T-helper 17 cell (primary cell): Measurements from ENCODE around the gene MCOLN3. TPM values are rescaled to one million over a fixed set of nuclear protein-coding genes. Genes with fewer than 3 reads are reported as not detected.

Experiments
- ATAC-seq: fragments of 150-1000 bp; cut with Tn5 transposase; 2 replicates; pipeline ENCODE4 v1.10.0; 2021; ENCODE audit warnings: mild to moderate bottlenecking, moderate library complexity
- DNase-seq, 3 donors: peaks; one replicate each; pipeline versions ENCODE4 v3.0.0 to v3.0.0-alpha.2; 2020 to 2021
- H3K9me3 ChIP-seq: one replicate; pipeline ENCODE4 v1.7.0; 2013; ENCODE audit warnings: low read length, mild to moderate bottlenecking; ENCODE audit not compliant: control insufficient read depth, poor library complexity, severe bottlenecking
- H3K27ac Mint-ChIP-seq: one replicate; pipeline ENCODE4 v1.8.0; 2022; ENCODE audit warnings: mild to moderate bottlenecking, moderate library complexity, mixed read lengths
- H3K27me3 Mint-ChIP-seq: one replicate; pipeline ENCODE4 v1.8.0; 2022; ENCODE audit warnings: mixed read lengths
- H3K36me3 Mint-ChIP-seq: one replicate; pipeline ENCODE4 v1.8.0; 2022; ENCODE audit warnings: low read depth, mixed read lengths
- H3K4me1 Mint-ChIP-seq: one replicate; pipeline ENCODE4 v1.8.0; 2022; ENCODE audit warnings: mild to moderate bottlenecking, mixed read lengths
- H3K4me3 Mint-ChIP-seq: one replicate; pipeline ENCODE4 v1.8.0; 2022; ENCODE audit warnings: mild to moderate bottlenecking, moderate library complexity, mixed read lengths
- total RNA-seq, 4 donors: library from RNA in 2 of 4; stranded (reverse) in 2 of 4; gene quantifications; one replicate each; pipeline ENCODE4 v1.2.3 and lab custom pipeline; 2022 to 2026

Gene MCOLN3, protein sequence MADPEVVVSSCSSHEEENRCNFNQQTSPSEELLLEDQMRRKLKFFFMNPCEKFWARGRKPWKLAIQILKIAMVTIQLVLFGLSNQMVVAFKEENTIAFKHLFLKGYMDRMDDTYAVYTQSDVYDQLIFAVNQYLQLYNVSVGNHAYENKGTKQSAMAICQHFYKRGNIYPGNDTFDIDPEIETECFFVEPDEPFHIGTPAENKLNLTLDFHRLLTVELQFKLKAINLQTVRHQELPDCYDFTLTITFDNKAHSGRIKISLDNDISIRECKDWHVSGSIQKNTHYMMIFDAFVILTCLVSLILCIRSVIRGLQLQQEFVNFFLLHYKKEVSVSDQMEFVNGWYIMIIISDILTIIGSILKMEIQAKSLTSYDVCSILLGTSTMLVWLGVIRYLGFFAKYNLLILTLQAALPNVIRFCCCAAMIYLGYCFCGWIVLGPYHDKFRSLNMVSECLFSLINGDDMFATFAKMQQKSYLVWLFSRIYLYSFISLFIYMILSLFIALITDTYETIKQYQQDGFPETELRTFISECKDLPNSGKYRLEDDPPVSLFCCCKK
- total RNA-seq (1 to 10 TPM; 3.2 to 5.1 TPM), total RNA-seq (lab: John Stamatoyannopoulos, UW) (2.7 to 3.5 reads per million in 2 donors)

DNA sequence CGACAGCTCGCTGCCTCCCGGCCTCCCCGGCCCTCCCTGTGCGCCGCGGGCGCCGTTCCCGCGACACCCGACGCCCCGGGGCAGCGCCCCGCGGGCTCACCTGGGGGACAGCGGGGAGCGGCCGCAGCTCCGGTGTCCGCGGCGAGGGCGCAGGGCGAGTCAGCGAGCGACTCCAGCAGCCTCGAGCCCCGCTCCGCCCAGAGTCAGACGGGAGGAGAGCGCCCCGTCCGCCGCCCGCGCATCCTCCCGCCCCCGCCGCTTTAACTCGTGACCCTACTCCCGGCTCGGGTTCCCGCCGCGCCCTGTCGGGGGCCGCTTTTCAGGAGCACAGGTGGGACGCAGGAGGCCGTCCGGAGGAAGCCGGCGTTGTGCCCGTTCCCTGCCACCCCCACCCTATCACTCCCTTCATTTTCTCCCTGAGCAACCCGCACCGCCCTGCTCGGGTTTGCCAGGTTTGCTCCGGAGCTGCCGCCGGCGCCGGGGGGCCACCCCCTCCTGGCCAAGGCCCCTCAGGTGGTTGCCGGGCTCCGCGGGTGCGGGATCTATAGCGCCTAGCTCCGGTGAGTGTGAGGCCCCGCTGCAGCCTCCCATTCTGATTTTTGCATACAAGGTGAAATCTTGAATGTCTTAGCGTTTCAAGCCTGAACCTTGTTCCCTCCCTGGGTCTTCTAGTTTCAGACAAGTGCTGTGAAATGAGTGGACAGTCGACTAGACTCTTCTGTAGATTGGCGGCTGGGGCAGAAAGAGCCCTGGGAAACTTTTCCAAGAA, at the start of gene MCOLN3:
Gene MCOLN3 (minus strand): TSS at position 205 of the 769 bp plus-strand sequence. CDS start 3,140 bp downstream, outside the sequence.
- ATAC-seq (peak; percentile 67), DNase-seq (peak; percentile 10 to 16 (median 15))
- no peaks in the 10 kb centered on the region for H3K36me3 Mint-ChIP-seq
- H3K4me3 Mint-ChIP-seq: peak within 1 kb of the TSS; percentile 82
- H3K4me1 Mint-ChIP-seq: peaks cover 14% of the 10 kb centered on the region
- H3K27me3 Mint-ChIP-seq: peaks cover 37% of the 10 kb centered on the region
- H3K9me3 ChIP-seq: no peaks in the 10 kb centered on the region
- peak within 1 kb of the TSS; percentile 76 for H3K27ac Mint-ChIP-seq

DNA sequence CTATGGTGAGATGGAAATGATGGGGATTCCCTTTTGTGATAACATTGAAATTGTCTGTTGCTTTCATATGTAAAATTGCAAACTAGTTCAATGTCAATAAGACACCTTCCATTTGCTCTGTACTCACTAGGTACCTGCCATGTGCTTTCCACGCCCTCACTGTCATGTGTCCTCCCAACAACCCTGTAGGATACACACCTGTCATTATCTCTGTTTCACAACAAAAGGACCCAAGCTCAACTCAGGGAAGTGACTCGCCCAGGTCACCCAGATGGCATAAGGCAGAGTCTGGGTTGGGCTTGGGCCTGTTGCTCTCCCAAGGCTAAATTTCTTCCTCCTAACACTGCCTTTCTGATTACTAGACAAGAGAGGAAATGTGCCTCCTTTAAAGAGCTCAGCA, 45.3 kb upstream of the MCOLN3 start:
- H3K36me3 Mint-ChIP-seq: peaks cover 8% of the 10 kb centered on the region
- H3K4me3 Mint-ChIP-seq: no peak overlapping the region
- H3K4me1 Mint-ChIP-seq: peaks cover 8% of the 10 kb centered on the region
- DNase-seq (no peak), ATAC-seq (no peak)
- peaks cover 50% of the 10 kb centered on the region for H3K27me3 Mint-ChIP-seq
- H3K9me3 ChIP-seq: no peaks in the 10 kb centered on the region
- H3K27ac Mint-ChIP-seq: no peak overlapping the region

DNA sequence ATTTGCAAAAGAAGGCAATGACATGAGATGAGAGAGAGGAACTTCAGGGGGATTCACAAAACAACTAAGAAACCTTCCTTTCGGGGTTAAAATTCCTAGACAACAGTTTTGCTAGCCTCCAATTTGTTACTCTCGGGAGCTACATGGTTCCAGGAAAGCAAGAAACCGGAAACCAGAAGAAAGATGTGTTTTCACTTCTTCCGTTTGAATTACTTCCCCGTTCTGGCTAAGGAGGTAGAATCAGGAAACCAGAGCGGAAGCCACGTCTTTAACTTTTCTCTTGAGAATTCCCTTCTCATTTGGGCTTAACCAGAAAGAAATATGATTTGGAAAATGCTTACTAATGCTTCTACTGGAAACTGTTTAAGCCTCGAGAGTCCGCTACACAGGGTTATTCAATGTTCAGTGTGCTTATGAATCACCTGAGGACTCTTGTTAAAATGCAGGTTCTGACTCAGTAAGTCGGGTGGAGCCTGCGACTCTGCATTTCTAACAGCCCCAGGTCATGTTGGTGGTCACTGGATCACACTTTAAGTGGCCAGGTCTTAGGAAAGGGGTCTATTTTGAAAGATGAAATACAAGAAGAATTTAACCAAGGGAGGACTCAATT, 43.5 kb upstream of the MCOLN3 start:
- H3K4me1 Mint-ChIP-seq: peaks cover 8% of the 10 kb centered on the region
- H3K27me3 Mint-ChIP-seq: peaks cover 48% of the 10 kb centered on the region
- no peaks in the 10 kb centered on the region for H3K9me3 ChIP-seq
- peaks cover 6% of the 10 kb centered on the region for H3K36me3 Mint-ChIP-seq
- ATAC-seq: no peak
- no peak overlapping the region for H3K27ac Mint-ChIP-seq
- peak overlapping the region; percentile 36 for H3K4me3 Mint-ChIP-seq
- no peak for DNase-seq

DNA sequence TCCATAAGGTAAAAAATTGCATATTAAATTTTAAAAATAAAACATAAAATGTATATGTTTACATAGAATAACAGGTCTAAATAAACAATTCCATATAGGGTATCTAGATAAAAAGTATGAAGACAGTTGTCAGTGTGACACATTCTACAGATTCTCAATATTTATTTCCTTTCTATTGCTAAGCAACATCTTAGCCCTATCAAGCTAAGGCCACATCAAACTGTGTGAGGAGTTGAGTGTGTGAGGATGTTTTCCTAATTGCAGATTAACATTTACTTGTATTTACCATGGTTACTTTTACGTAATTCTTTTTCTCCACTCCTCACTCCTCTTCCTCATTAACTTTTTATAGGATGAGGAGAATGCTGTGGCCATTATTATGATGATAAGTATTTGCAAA, 41.9 kb upstream of the MCOLN3 start:
- H3K9me3 ChIP-seq: no peaks in the 10 kb centered on the region
- no peak overlapping the region for H3K4me3 Mint-ChIP-seq
- ATAC-seq (peak; percentile 86), DNase-seq (no peak)
- peaks cover 35% of the 10 kb centered on the region for H3K27me3 Mint-ChIP-seq
- H3K27ac Mint-ChIP-seq: no peak overlapping the region
- peaks cover 8% of the 10 kb centered on the region for H3K4me1 Mint-ChIP-seq
- H3K36me3 Mint-ChIP-seq: peaks cover 6% of the 10 kb centered on the region

DNA sequence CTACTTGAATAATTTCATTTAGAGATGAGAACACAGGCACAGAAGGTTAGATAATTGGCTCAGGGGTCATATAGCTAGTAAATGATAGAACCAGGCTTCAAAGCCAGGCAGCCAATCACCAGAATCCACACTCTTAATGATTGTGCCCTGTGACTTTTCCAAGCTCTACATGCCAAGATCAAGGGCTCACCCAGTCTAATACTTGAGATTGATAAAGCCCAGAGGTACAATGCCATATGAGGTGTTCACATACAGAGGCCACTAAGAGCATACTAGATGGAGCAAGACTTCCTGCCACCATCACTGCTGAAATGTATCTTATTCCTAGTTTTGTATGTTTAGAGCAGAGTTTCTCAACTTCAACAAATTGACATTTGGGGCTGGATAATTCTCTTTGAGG, 40.9 kb upstream of the MCOLN3 start:
- H3K27ac Mint-ChIP-seq: no peak overlapping the region
- H3K36me3 Mint-ChIP-seq: peaks cover 6% of the 10 kb centered on the region
- no peak overlapping the region for H3K4me3 Mint-ChIP-seq
- DNase-seq: no peak
- peaks cover 10% of the 10 kb centered on the region for H3K4me1 Mint-ChIP-seq
- H3K27me3 Mint-ChIP-seq: peaks cover 42% of the 10 kb centered on the region
- no peak for ATAC-seq
- H3K9me3 ChIP-seq: no peaks in the 10 kb centered on the region

DNA sequence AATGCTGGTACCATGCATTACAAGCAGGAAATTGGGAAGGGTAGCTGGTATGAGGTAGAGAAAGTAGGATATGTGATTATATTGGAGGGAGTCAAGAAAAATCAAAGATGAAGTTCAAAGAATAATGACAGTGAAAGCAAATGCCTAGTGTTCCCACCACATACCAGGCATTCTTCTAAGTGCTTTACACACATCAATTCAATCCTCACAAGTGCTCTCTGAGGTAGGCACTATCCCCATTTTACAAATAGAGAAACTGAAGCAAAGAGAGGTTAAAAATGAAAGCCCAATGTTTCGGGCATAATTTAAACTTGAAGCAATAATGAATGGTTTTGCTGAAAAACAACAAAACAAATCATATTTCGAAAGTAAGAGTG, 40.1 kb upstream of the MCOLN3 start:
- H3K27ac Mint-ChIP-seq: no peak overlapping the region
- DNase-seq: no peak
- ATAC-seq: no peak
- H3K27me3 Mint-ChIP-seq: peaks cover 35% of the 10 kb centered on the region
- H3K4me1 Mint-ChIP-seq: peaks cover 10% of the 10 kb centered on the region
- no peak overlapping the region for H3K4me3 Mint-ChIP-seq
- H3K9me3 ChIP-seq: no peaks in the 10 kb centered on the region
- H3K36me3 Mint-ChIP-seq: peaks cover 3% of the 10 kb centered on the region

DNA sequence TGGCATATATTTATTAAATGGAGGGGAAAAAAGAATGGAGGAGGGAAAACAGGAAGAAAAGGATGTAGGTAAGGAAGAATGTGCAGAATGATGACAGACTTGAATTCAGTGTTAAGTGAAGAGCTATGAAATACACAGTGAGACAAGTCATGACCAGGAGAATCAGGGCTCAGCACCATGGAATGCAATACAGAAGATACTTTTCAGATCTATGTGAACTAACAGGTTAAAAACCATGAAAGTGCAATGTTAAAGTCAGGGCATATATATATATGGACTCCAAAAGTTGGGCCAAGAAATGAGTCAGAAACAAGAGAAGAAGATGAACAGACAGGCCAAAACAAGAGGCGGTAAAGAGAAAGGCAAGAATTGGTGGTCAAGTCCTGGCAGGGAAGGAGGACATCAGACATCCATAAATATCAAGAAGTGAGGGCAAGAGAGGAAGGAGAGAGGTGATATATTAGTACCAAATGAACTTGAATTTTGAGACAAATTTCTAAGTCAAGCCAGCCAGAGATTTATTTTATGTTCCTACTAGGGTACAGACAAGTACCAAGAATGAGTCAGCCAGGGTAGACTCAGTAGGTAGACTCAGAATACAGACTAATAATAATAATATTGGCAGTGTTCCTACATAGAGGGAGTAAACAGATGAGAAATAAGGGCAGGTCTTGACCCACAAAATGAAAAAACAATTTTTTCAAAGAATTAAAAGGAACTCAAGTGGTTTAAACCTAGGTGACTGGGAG, 39.5 kb upstream of the MCOLN3 start:
- Mint-ChIP-seq H3K4me1 (peaks cover 10% of the 10 kb centered on the region), H3K27me3 (peaks cover 32% of the 10 kb centered on the region), H3K27ac (no peak overlapping the region), H3K4me3 (no peak overlapping the region), H3K36me3 (peaks cover 2% of the 10 kb centered on the region)
- no peaks in the 10 kb centered on the region for H3K9me3 ChIP-seq
- ATAC-seq (no peak), DNase-seq (no peak)

DNA sequence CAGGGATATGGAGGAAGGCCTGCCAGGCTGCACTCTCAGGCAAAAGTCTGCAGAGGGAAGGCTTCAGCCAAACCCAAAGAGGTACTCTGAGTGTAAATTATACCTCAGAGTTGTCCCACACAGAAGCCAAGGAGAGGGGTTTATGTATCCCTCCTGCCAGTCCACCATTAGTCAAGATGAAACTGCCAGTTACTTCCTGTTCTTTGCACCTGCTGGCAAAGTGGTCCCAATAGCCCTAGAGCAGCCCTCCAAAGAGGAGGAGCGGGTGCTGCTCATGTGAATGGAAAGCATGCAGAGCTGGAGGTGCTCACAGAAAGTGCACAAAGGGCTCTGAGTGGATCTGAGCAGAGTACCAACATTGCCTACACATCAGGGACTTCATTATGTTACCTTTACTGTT, 37.1 kb upstream of the MCOLN3 start:
- H3K9me3 ChIP-seq: no peaks in the 10 kb centered on the region
- ATAC-seq (no peak), DNase-seq (no peak)
- H3K27me3 Mint-ChIP-seq: peaks cover 33% of the 10 kb centered on the region
- H3K36me3 Mint-ChIP-seq: no peaks in the 10 kb centered on the region
- H3K27ac Mint-ChIP-seq: no peak overlapping the region
- peaks cover 4% of the 10 kb centered on the region for H3K4me1 Mint-ChIP-seq
- no peak overlapping the region for H3K4me3 Mint-ChIP-seq

DNA sequence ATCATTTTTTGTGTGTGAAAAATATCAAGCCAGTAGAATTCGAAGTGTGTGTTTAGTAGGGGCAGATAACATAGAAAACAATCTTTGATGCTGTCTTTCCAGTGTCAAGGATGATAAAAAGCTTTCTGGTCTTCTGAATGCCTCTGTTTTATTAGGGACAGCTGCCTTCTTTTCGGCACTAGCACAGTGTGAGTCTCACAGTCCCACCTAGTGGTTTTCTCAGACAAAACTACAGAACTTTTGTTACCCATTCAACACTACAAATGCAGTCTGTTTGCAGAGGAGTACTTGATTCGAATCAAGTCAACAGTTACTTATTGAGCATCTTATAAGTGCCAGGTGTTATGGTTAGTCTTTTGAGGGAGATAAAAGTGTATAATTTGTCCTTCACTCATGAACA, 30.6 kb upstream of the MCOLN3 start:
- H3K4me1 Mint-ChIP-seq: peaks cover 2% of the 10 kb centered on the region
- H3K9me3 ChIP-seq: no peaks in the 10 kb centered on the region
- no peak overlapping the region for H3K4me3 Mint-ChIP-seq
- ATAC-seq: no peak
- H3K36me3 Mint-ChIP-seq: no peaks in the 10 kb centered on the region
- H3K27me3 Mint-ChIP-seq: peaks cover 18% of the 10 kb centered on the region
- DNase-seq: no peak
- no peak overlapping the region for H3K27ac Mint-ChIP-seq

DNA sequence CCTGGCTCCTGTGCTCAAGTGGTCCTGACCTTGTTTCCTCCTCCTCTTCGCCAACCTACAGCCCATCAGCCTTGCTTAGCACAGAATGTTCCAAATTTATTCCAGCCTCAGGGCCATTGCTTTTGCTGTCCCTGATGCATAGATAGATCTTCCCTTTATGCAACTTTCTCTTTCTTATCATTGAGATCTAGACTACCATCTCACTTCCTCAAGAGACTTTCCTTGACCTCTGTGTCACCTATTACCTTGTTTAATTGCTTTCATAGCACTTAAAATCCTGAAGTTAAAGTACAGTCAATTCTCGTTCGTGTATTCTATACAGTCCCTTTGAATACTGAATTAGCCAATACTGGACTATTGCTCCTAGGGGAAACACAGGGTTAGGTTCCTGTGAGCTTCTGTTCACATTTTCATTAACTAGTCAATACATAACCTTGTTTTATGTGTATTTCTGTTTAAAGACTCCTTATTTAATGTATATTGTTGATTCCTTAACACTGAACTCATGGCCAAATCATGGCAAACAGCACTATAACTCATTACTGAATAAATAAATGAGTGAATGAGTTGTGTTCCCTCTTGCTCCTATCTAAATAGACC, 26.2 kb upstream of the MCOLN3 start:
- H3K4me3 Mint-ChIP-seq: no peak overlapping the region

DNA sequence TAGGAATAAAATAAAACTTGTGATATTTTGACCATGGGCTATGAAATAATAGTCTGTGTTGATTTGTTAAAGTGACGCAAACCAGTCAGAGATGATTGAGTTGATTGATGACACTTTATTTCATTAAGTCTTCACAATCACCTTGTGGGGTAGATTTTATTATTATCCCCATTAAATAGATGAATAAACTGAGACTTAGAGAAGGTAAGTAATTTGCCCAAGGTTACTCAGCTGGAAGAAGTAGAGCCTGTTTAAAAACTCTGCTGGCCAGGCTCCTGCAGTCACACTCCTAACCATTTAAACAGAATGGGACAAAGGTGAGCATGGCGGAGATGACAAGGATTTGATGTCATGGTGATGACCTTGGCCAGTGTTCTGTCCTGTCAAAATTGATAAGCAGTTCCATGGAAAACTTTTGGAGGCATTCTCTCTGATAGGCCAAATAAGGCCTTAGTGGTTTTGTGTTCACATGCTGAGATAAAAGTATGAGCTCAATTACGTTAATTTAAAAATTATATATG, 22.7 kb upstream of the MCOLN3 start:
- Mint-ChIP-seq H3K27ac (no peak overlapping the region), H3K4me3 (no peak overlapping the region), H3K4me1 (no peaks in the 10 kb centered on the region), H3K27me3 (no peaks in the 10 kb centered on the region), H3K36me3 (no peaks in the 10 kb centered on the region)
- no peaks in the 10 kb centered on the region for H3K9me3 ChIP-seq
- DNase-seq: no peak
- ATAC-seq: no peak

More for the DNA sequence above, 26.2 kb upstream of the MCOLN3 start:
- no peak for DNase-seq
- Mint-ChIP-seq H3K27ac (no peak overlapping the region), H3K4me1 (peaks cover 2% of the 10 kb centered on the region), H3K27me3 (no peaks in the 10 kb centered on the region), H3K36me3 (no peaks in the 10 kb centered on the region)
- no peaks in the 10 kb centered on the region for H3K9me3 ChIP-seq
- ATAC-seq: no peak

DNA sequence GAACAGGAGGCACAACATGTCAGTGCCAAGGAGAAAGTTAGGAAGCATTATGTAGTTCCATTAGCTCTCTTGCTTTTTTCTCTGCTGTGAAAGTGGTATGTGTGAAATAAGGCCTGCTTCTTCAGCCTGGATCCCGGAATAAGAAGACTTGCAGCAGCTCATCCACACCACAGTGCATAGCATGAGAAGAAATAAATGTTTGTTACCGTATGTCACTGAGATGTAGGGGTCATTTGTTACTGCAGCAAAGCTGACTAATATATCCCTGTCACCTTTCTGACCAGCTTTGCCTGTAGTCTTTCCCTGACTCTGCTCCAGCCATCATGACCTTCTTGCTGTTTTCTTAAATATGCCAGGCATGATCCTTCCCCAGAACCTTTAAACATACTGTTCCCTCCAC, 20.5 kb upstream of the MCOLN3 start:
- ATAC-seq (no peak), DNase-seq (no peak)
- H3K9me3 ChIP-seq: no peaks in the 10 kb centered on the region
- Mint-ChIP-seq H3K4me3 (no peak overlapping the region), H3K36me3 (peaks cover 3% of the 10 kb centered on the region), H3K4me1 (no peaks in the 10 kb centered on the region), H3K27me3 (no peaks in the 10 kb centered on the region), H3K27ac (no peak overlapping the region)
